CD4-positive, alpha-beta T cell (primary cell): ENCODE measurements around the gene NAGS. TPM values are rescaled to one million over a fixed set of nuclear protein-coding genes. Genes with fewer than 3 reads are reported as not detected.

Experiments used
- ATAC-seq: fragments of 200-7000 bp; cut with Tn5 transposase; one replicate; pipeline ENCODE4 v1.10.0; 2022; ENCODE audit warnings: mild to moderate bottlenecking; ENCODE audit not compliant: poor library complexity
- CTCF ChIA-PET: fragments of 350-600 bp; sonication (Branson Sonifier 250); formaldehyde crosslinking; loops from one replicate; lab custom pipeline; 2021; ENCODE audit warnings: antibody characterized with exemption, inconsistent platforms; lab: Charles Lee
- POLR2A ChIA-PET: fragments of 350-600 bp; sonication (Branson Sonifier 250); formaldehyde crosslinking; loops from one replicate; lab custom pipeline; 2021; ENCODE audit warnings: antibody characterized with exemption, inconsistent platforms; lab: Charles Lee
- DNase-seq, 14 experiments: peaks; one replicate each; pipeline ENCODE4 v3.0.0-alpha.2; 2013 to 2020; ENCODE audit warnings: mixed read lengths in 2 of 14
- H3K27ac ChIP-seq, 2 donors: one replicate each; pipeline versions ENCODE4 v1.5.1 to v1.7.0; 2013; ENCODE audit warnings: low read length in 2 of 2, low read depth in 1 of 2, mild to moderate bottlenecking in 1 of 2
- H3K27me3 ChIP-seq, 2 experiments: 1 replicate in 1 of 2; 2 replicates in 1 of 2; pipeline versions ENCODE4 v1.6.1 to v1.7.0; 2013; ENCODE audit warnings: low read length in 2 of 2, control low read depth in 1 of 2, mild to moderate bottlenecking in 1 of 2, moderate library complexity in 1 of 2; ENCODE audit not compliant: insufficient read depth in 2 of 2, control insufficient read depth in 1 of 2
- H3K36me3 ChIP-seq: one replicate; pipeline ENCODE4 v1.6.1; 2013; ENCODE audit warnings: low read length, control low read depth; ENCODE audit not compliant: insufficient read depth
- H3K4me1 ChIP-seq: one replicate; pipeline ENCODE4 v1.6.1; 2013; ENCODE audit warnings: low read length, control low read depth; ENCODE audit not compliant: insufficient read depth
- H3K4me3 ChIP-seq: one replicate; pipeline ENCODE4 v1.5.1; 2013; ENCODE audit warnings: mild to moderate bottlenecking, low read length, moderate library complexity
- H3K9me3 ChIP-seq, 2 experiments: 1 replicate in 1 of 2; 2 replicates in 1 of 2; pipeline versions ENCODE4 v1.6.1 to v1.7.0; 2013; ENCODE audit warnings: low read length in 2 of 2, mild to moderate bottlenecking in 2 of 2, control low read depth in 1 of 2, moderate library complexity in 1 of 2; ENCODE audit not compliant: control insufficient read depth in 1 of 2, insufficient read depth in 1 of 2
- H3K27ac Mint-ChIP-seq: one replicate; pipeline ENCODE4 v1.8.0; 2020; ENCODE audit warnings: mixed read lengths
- H3K27me3 Mint-ChIP-seq: one replicate; pipeline ENCODE4 v1.8.0; 2021; ENCODE audit warnings: mixed read lengths
- H3K36me3 Mint-ChIP-seq: one replicate; pipeline ENCODE4 v1.8.0; 2021; ENCODE audit warnings: low read depth, mixed read lengths
- H3K4me1 Mint-ChIP-seq: one replicate; pipeline ENCODE4 v1.8.0; 2021; ENCODE audit warnings: low read depth, mixed read lengths
- H3K4me3 Mint-ChIP-seq: one replicate; pipeline ENCODE4 v1.8.0; 2020; ENCODE audit warnings: mild to moderate bottlenecking, mixed read lengths
- H3K9me3 Mint-ChIP-seq: one replicate; pipeline ENCODE4 v1.8.0; 2020; ENCODE audit warnings: mixed read lengths
- intact Hi-C, 2 experiments: fragments of 100-400 bp; cut with DNase I in 1 of 2; cut with micrococcal nuclease in 1 of 2; formaldehyde crosslinking; loops; one replicate each; pipeline versions ENCODE4 v1.15.1 to v1.9.0; 2023 to 2025; cut with DNase I, micrococcal nuclease
- total RNA-seq, 174 experiments: library from RNA in 2 of 174; stranded (reverse) in 2 of 174; gene quantifications; one replicate each; pipeline ENCODE4 v1.2.3 and lab custom pipeline; 2021 to 2026
- TF ChIP-seq, protein P1 (sequence below): fragments of 200-600 bp; IDR thresholded peaks from one replicate; pipeline ENCODE4 v1.8.0; 2022; ENCODE audit warnings: antibody characterized with exemption, mild to moderate bottlenecking

NAGS gene
- total RNA-seq, 2 experiments from 2014 or later = 0.14 to 0.56 TPM

GRCh38 chr17:44002141-44002848, 2.1 kb upstream of the NAGS start:
- Mint-ChIP-seq H3K27me3 (peaks cover 38% of the 10 kb centered on the region), H3K9me3 (no peaks in the 10 kb centered on the region), H3K4me3 (no peak overlapping the region), H3K4me1 (peaks cover 13% of the 10 kb centered on the region), H3K27ac (no peak overlapping the region), H3K36me3 (no peaks in the 10 kb centered on the region)
- no peak for ATAC-seq
- no peak for DNase-seq
- intact Hi-C loops = no loop called here
- H3K9me3 ChIP-seq = peaks cover 0 to 6% of the 10 kb centered on the region in 2 experiments
- POLR2A ChIA-PET = no interaction called here
- no peak overlapping the region for H3K4me3 ChIP-seq
- TF ChIP-seq, protein P1, sequence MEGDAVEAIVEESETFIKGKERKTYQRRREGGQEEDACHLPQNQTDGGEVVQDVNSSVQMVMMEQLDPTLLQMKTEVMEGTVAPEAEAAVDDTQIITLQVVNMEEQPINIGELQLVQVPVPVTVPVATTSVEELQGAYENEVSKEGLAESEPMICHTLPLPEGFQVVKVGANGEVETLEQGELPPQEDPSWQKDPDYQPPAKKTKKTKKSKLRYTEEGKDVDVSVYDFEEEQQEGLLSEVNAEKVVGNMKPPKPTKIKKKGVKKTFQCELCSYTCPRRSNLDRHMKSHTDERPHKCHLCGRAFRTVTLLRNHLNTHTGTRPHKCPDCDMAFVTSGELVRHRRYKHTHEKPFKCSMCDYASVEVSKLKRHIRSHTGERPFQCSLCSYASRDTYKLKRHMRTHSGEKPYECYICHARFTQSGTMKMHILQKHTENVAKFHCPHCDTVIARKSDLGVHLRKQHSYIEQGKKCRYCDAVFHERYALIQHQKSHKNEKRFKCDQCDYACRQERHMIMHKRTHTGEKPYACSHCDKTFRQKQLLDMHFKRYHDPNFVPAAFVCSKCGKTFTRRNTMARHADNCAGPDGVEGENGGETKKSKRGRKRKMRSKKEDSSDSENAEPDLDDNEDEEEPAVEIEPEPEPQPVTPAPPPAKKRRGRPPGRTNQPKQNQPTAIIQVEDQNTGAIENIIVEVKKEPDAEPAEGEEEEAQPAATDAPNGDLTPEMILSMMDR = no peak
- H3K27ac ChIP-seq = no peak overlapping the region
- CTCF ChIA-PET = interaction anchor here (0.6 kb wide), 1 partner anchor 60 kb away, joined by 3 read pairs; no protein-coding TSS in a partner anchor
- H3K4me1 ChIP-seq = peaks cover 30% of the 10 kb centered on the region
- peaks cover 0 to 8% of the 10 kb centered on the region in 2 experiments for H3K27me3 ChIP-seq
- no peaks in the 10 kb centered on the region for H3K36me3 ChIP-seq

DNA sequence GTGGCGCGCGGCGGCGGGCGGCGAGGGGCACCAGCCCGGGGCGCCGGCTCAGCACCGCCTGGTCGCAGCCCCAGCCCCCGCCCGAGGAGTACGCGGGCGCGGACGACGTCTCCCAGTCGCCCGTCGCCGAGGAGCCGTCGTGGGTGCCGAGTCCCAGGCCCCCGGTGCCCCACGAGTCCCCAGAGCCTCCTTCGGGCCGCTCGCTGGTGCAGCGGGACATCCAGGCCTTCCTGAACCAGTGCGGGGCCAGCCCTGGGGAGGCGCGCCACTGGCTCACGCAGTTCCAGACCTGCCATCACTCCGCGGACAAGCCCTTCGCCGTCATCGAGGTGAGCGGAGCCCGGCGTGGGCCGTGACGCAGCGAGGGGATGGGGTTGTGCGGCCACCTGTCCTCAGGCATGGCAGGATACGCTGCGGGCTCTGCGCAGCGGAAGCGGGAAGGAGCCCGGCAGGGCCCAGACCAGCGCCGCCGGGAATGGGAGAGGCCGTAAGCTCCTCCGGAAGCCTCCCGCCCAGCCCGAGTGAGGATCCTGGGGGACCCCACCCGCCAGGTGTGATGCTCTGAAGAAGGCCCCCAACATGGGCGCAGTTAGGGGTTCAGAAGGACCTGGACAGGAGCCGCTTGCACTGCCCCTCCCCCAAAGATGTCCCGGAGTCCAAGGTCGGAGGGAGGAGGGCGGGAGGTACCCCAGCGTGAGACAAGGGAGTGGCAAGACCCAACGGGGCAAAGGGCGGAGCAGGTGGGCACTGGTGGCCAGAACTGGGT, 522 bp downstream of the NAGS start:
- Histone ChIP-seq H3K27me3 (peaks cover 0 to 8% of the 10 kb centered on the region in 2 experiments), H3K27ac (no peak overlapping the region), H3K4me3 (peak overlapping the region; percentile 91), H3K9me3 (peaks cover 0 to 6% of the 10 kb centered on the region in 2 experiments), H3K36me3 (peaks cover 4% of the 10 kb centered on the region), H3K4me1 (peaks cover 52% of the 10 kb centered on the region)
- H3K4me1 Mint-ChIP-seq = peaks cover 22% of the 10 kb centered on the region
- intact Hi-C loops = loop anchor here in 1 of 2 experiments (5.0 kb wide), 2 partner anchors 137 to 182 kb away; partner anchors contain the start of genes HROB and TMUB2
- ATAC-seq (no peak), DNase-seq (peak in 6 of 14 experiments; percentile 15 to 59 (median 33))
- TF ChIP-seq, protein P1 = no peak
- H3K27me3 Mint-ChIP-seq = peaks cover 36% of the 10 kb centered on the region
- peak overlapping the region; percentile 69 for H3K4me3 Mint-ChIP-seq
- H3K9me3 Mint-ChIP-seq = no peaks in the 10 kb centered on the region
- H3K27ac Mint-ChIP-seq = no peak overlapping the region
- POLR2A ChIA-PET = interaction anchor here (1.6 kb wide), 1 partner anchor 10 kb away, joined by 3 read pairs; the partner anchor contains the start of gene TMEM101
- H3K36me3 Mint-ChIP-seq = peaks cover 13% of the 10 kb centered on the region
- CTCF ChIA-PET = no interaction called here

GRCh38 chr17:44005527-44006271, 1.3 kb downstream of the NAGS start:
- peaks cover 18% of the 10 kb centered on the region for H3K36me3 Mint-ChIP-seq
- H3K4me1 Mint-ChIP-seq = peaks cover 22% of the 10 kb centered on the region
- H3K27me3 Mint-ChIP-seq = peaks cover 36% of the 10 kb centered on the region
- peaks cover 0 to 8% of the 10 kb centered on the region in 2 experiments for H3K27me3 ChIP-seq
- H3K4me1 ChIP-seq = peaks cover 52% of the 10 kb centered on the region
- intact Hi-C loops = loop anchor here in 1 of 2 experiments (2.0 to 5.0 kb wide), 3 partner anchors 61 to 182 kb away; partner anchors contain the start of genes HROB, LSM12 and TMUB2
- H3K4me3 ChIP-seq = peak overlapping the region; percentile 91
- ChIA-PET CTCF (interaction anchor here (1.3 kb wide), 1 partner anchor 9 kb away, joined by 3 read pairs; the partner anchor contains the start of gene TMEM101), POLR2A (interaction anchor here (0.6 to 1.6 kb wide), 3 partner anchors 9 to 118 kb away, joined by 3 to 4 read pairs (median 4); partner anchors contain the start of genes HDAC5 and TMEM101)
- peaks cover 0 to 6% of the 10 kb centered on the region in 2 experiments for H3K9me3 ChIP-seq
- H3K4me3 Mint-ChIP-seq = peak overlapping the region; percentile 91
- DNase-seq (peak in 10 of 14 experiments; percentile 10 to 74 (median 44)), ATAC-seq (peak; percentile 7)
- H3K27ac Mint-ChIP-seq = no peak overlapping the region
- TF ChIP-seq, protein P1 = peak; percentile 9
- H3K36me3 ChIP-seq = peaks cover 9% of the 10 kb centered on the region
- H3K9me3 Mint-ChIP-seq = no peaks in the 10 kb centered on the region
- no peak overlapping the region for H3K27ac ChIP-seq
